Activated T-cell treated with anti-CD3 and anti-CD28 coated beads for 48 hours (primary cell): ENCODE measurements around the gene FBXL13.
"Not testable (repeated sequence)": the region's sequence is repeated elsewhere in the genome, so short reads cannot be mapped to it uniquely, and the experiment has no call there.

Source experiments
- DNase-seq: peaks from one replicate; pipeline ENCODE4 v3.0.0-alpha.2; 2020; ENCODE audit warnings: low read depth

FBXL13 gene

DNA sequence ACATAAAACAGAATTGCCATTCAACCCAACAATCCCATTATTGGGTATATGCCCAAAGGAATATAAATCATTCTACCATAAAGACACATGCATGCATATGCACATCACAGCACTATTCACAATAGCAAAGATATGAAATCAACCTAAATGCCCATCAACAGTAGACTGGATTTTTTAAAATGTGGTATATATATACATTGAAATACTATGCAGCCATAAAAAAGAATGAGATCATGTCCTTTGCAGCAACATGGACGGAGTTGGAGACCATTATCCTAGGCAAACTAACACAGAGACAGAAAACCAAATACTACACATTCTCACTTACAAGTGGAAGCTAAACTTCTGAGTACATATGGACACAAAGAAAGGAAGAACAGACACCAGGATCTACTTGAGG, 51.0 kb downstream of the FBXL13 start:
- not testable (repeated sequence) for DNase-seq

DNA sequence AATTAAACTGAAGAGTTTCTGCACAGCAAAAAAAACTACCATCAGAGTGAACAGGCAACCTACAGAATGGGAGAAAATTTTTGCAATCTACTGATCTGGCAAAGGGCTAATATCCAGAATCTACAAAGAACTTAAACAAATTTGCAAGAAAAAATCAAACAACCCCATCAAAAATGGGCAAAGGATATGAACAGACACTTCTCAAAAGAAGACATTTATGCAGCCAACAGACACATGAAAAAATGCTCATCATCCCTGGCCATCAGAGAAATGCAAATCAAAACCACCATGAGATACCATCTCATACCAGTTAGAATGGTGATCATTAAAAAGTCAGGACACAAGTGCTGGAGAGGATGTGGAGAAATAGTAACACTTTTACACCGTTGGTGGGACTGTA, 53.1 kb downstream of the FBXL13 start:
- not testable (repeated sequence) for DNase-seq

DNA sequence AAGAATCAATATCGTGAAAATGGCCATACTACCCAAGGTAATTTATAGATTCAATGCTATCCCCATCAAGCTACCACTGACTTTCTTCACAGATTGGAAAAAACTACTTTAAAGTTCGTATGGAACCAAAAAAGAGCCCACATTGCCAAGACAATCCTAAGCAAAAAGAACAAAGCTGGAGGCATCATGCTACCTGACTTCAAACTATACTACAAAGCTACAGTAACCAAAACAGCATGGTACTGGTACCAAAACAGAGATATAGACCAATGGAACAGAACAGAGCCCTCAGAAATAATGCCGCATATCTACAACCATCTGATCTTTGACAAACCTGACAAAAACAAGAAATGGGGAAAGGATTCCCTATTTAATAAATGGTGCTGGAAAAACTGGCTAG, 53.7 kb downstream of the FBXL13 start:
- DNase-seq: not testable (repeated sequence)

- not testable (repeated sequence) for DNase-seq
Observed at GRCh38 chr7:103018295-103018694, 56.3 kb downstream of the FBXL13 start.

- DNase-seq: no peak
Observed at GRCh38 chr7:103011650-103012049, 62.9 kb downstream of the FBXL13 start.

- DNase-seq: no peak
Observed at GRCh38 chr7:103010211-103010610, 64.4 kb downstream of the FBXL13 start.

DNA sequence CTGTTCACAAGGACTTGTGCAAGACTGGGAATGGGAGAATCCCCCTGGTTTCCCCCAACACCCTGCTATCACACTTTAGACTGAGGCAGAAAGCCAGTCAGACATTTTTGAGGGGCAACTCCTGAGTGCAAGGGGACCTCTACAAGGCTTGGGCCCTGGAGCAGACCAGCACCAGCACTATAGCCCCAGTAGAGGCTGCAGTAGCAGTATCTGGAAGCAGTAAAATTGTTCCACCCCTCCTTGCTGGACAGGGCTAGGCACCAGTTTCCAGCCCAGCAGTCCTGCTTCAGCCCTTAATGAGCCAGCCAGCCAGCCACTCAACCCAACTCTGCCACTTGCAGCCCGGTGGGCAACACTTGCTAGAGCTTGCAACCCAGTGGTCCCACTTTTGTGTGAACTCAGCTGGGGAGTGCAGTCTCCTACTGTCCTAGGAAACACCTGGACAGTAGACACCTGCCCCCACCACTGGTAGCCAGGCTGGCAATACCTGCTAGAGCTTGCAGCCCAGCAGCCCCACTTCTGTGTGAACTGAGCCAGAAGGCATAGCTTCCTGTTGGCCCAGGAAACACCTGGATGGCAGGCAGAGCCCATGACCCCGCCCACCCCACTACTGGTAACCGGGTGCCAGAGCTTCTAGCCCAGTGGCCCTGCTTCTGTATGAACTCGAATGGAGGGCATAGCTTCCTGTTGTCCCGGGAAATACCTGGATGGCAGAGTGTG, 65.0 kb downstream of the FBXL13 start:
- no peak for DNase-seq

DNA sequence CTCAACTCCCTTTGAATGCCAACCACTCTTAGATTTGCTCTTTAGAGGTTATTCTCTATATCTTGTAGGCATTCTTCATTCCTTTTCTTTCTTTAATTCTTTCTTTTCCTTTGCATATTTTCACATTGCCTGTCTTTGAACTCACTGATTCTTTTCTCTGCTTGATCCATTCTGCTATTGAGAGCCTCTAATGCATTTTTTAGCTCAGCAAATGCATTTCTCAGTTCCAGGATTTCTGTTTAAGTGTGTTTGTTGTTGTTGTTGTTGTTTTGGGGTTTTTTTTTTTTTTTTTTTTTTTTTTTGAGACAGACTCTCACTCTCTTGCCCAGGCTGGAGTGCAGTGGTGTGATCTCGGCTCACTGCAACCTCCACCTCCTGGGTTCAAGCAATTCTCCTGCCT, 71.6 kb downstream of the FBXL13 start:
- no peak for DNase-seq

- DNase-seq: no peak
Observed at GRCh38 chr7:103001210-103001609, 73.4 kb downstream of the FBXL13 start.

DNA sequence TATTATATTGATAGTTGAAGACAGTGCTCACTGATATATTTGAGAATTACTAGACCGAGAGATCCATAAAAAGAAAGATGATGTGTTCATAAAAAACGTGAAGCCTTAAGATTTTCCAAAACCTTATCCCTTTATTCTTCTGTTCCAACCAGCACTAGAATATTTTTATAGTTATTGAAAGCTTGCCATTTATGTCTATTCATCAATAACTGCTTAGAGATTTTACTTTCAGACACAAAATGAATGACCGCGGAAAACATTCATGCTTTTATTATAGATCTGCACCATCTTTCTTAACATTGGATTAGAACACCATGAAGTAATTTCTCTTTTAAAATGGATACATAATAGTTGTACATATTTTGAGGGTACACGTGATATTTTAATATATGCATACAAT, 77.6 kb downstream of the FBXL13 start:
- no peak for DNase-seq

GRCh38 chr7:102995609-102996008, 79.0 kb downstream of the FBXL13 start:
- not testable (repeated sequence) for DNase-seq

GRCh38 chr7:102994567-102994966, 80.0 kb downstream of the FBXL13 start:
- no peak for DNase-seq

- no peak for DNase-seq
Observed at GRCh38 chr7:102993718-102994029, 80.9 kb downstream of the FBXL13 start.

DNA sequence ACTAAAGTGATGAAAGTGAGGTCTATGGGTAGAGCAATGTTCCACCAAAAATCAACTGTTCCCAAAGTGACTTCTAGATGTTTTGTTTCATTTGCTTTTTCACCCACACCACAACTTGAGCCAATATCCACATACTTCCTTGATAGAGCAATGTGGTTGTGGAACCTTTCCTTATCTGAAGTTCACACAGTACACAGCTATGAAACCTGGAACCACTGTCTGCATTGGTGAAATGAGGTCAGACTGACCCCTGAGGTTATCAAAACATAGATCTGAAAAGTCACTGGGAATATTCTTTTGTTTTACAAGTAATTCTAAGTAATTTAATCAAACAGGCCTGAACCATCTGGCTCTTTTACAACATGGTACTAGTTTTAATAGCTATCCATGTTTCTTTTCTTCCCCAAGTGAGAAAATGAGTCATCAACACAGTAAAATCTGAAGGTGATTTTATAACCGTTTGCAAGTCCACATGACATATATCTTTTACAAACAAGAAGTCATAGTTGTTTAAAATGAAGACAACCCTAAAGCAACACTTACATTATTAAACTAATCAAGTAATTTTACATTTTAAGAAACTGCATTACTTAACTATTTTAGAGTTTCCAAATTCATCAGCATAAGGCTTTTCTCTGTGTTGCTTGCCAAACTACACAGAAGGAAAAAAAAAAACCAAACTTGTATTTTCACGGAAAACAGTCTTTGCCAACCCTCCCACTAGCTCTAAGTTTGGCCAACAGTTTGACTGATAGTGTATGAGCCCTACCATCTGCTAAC, 81.5 kb downstream of the FBXL13 start:
- no peak for DNase-seq

DNA sequence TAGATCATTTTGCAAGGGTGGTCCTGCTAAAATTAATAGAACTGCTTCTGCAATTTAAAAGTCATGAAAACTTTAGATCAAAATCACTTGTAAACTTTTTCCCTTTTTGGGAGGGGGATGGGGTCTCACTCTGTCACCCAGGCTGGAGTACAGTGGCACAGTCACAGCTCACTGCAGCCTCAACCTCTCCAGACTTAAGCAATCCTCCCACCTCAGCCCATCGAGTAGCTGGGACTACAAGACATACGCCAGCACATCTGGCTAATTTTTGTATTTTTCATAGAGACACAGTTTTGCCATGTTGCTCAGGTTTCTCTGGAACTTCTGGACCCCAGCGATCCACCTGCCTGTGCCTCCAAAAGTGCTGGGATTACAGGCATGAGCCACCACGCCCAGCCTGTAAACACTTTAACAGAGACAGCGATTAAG, 82.1 kb downstream of the FBXL13 start:
- DNase-seq: no peak

- no peak for DNase-seq
Observed at GRCh38 chr7:102991540-102992214, 82.9 kb downstream of the FBXL13 start.

- DNase-seq: no peak
Observed at GRCh38 chr7:102991077-102991539, 83.5 kb downstream of the FBXL13 start.

DNA sequence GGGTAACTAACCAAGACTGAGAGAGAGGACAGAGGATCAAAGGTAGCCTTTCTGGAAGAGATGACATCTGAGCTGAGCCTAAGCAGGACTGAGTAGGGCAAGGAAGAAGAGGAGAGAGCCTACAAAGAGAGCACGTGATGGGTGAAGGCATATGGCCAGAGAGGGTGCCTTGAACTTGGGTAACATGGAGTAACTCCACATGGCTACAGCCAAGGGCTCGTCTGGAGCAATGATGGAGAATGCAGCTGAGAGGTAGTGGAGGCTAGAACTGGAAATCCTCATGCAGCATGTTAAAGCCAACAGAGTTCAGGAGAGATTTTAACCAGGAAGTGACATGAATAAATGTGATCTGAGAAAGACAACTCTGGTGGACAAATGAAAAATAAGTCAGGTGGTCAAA, 84.0 kb downstream of the FBXL13 start:
- DNase-seq: no peak

DNA sequence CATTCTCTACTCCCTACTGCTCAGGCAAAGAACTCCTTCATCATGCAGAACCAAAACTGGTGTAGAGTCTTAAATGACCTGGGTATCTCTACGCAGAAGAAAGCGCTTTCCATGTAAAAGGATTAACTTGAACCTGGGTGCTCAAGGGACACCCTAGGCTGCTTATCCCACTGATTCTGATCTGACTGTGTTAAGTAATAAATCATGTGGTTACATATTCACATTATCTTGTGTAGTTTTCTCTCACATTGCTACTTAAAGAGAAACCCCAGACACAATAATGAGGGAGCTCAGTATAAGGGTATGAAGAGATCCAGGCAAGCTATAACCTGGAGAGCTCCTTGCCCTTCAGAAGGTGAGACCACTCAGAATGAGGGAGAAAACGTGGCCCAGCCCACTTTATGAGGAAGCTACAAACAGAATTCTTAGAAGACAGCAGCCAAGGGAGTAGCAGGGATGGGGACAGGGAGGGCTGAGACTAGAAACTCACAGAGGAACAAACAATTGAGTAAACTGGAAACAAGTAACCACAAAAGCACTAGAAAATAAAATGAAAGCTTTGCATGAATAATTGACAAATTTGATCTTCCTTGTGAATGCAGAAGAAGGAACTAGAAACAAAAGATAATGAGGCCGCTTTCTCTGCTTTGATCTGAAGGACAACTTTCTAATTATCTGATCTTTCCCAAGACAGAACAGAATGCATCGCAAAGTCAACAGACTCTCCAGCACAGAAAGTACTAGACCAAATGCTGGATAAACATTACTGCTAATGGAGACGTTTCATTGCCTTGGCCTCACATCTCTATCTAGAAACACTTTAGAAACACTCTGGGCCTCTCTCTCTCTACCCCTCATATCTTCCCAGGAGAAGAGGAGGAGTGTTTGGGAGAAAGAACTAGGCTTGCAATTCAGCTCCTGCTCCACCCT, 85.7 kb downstream of the FBXL13 start:
- no peak for DNase-seq

DNA sequence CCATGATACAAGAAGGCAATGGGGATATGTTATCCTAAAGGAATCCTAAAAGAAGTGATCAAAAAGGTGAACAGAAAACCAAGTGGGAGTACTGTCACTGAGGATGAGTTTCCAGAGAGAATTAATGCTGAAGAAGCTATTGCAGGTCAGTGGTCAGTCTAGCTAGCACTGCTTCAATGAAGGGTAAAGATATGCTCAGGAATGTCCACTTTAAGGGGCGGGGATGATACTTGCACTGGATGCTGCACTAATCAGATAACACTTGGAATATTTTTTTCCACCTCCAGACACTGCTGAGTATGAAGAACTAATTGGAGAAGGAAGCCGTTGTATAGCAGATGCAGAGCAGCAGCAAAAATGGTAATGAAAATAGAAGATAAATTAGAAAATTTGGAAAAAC, 86.5 kb downstream of the FBXL13 start:
- DNase-seq: no peak

DNA sequence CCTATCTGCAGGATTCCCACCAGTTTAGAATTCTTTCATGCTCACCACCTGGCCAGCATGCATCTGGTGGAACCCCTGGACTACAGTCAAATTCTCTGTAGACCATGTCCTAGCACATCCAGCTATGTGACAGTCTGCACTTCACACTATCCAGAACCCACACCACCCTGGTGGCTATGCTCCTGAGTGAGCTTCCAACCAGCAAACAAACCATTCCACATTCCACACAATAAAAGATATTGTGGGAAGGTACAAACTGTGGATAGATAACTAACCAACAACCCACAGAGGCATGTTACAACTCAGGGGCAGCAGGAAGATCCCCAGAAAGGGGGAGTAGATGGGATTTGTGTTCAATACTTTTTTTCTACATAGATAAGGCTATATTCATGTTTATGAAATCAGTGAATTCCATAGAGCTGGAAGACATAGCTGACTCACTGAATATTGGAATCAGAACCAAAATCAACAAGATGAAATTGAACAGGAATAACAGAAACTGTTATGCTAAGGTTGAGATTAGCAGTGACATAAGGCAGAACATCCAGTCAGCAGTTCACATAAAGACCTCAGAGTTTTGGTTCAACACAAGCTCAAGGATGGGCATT, 89.3 kb downstream of the FBXL13 start:
- DNase-seq: no peak
